Adipocyte (in vitro differentiated cells): ENCODE results near the gene TBPL1.
"Not testable (repeated sequence)": the region's sequence is repeated elsewhere in the genome, so short reads cannot be mapped to it uniquely, and the experiment has no call there.

Experiments used
- DNase-seq: peaks from one replicate; pipeline ENCODE4 v3.0.0-alpha.2; 2015; ENCODE audit warnings: low read depth
- H3K27me3 ChIP-seq: replicated peaks from 2 replicates; pipeline ENCODE4 v1.7.0; 2013; ENCODE audit warnings: mild to moderate bottlenecking, low read length, moderate library complexity; ENCODE audit not compliant: control insufficient read depth, insufficient read depth
- H3K36me3 ChIP-seq: 2 replicates; pipeline ENCODE4 v1.7.0; 2013; ENCODE audit warnings: low read length, mild to moderate bottlenecking, moderate library complexity; ENCODE audit not compliant: control insufficient read depth, insufficient read depth, severe bottlenecking
- H3K4me1 ChIP-seq: 2 replicates; pipeline ENCODE4 v1.7.0; 2013; ENCODE audit warnings: mild to moderate bottlenecking, low read length, moderate library complexity; ENCODE audit not compliant: control insufficient read depth, insufficient read depth
- H3K4me3 ChIP-seq: 2 replicates; pipeline ENCODE4 v1.7.0; 2013; ENCODE audit warnings: mild to moderate bottlenecking, low read length, moderate library complexity
- H3K9ac ChIP-seq: 2 replicates; pipeline ENCODE4 v1.7.0; 2013; ENCODE audit warnings: mild to moderate bottlenecking, low read length, moderate library complexity
- H3K9me3 ChIP-seq: 2 replicates; pipeline ENCODE4 v1.7.0; 2013; ENCODE audit warnings: mild to moderate bottlenecking, low read length, moderate library complexity; ENCODE audit not compliant: control insufficient read depth

Gene TBPL1

GRCh38 chr6:133952815-133953633 is at the start of gene TBPL1:
Gene TBPL1, plus strand, starts transcription at chr6:133953224. Its CDS starts 26,902 bp downstream, at chr6:133980126.
- Histone ChIP-seq H3K9ac (peak within 1 kb of the TSS; percentile 92), H3K36me3 (no peaks in the 10 kb centered on the region), H3K4me3 (peak within 1 kb of the TSS; percentile 96), H3K27me3 (no peaks in the 10 kb centered on the region), H3K4me1 (peaks cover 27% of the 10 kb centered on the region), H3K9me3 (no peaks in the 10 kb centered on the region)
- DNase-seq = peak; percentile 99

- Histone ChIP-seq H3K27me3 (no peaks in the 10 kb centered on the region), H3K4me3 (no peak overlapping the region), H3K9ac (no peak overlapping the region), H3K4me1 (peaks cover 6% of the 10 kb centered on the region), H3K9me3 (no peaks in the 10 kb centered on the region), H3K36me3 (no peaks in the 10 kb centered on the region)
- no peak for DNase-seq
Observed at GRCh38 chr6:133903855-133904254, 49.2 kb upstream of the TBPL1 start.

GRCh38 chr6:133906050-133906449 is 47.0 kb upstream of the TBPL1 start:
- DNase-seq = no peak
- Histone ChIP-seq H3K9ac (no peak overlapping the region), H3K27me3 (no peaks in the 10 kb centered on the region), H3K4me1 (no peaks in the 10 kb centered on the region), H3K9me3 (no peaks in the 10 kb centered on the region), H3K4me3 (no peak overlapping the region), H3K36me3 (no peaks in the 10 kb centered on the region)

GRCh38 chr6:133916650-133917151 is 36.3 kb upstream of the TBPL1 start:
- Histone ChIP-seq H3K36me3 (no peaks in the 10 kb centered on the region), H3K27me3 (no peaks in the 10 kb centered on the region), H3K4me3 (peak overlapping the region; percentile 43), H3K4me1 (peaks cover 5% of the 10 kb centered on the region), H3K9me3 (peaks cover 5% of the 10 kb centered on the region), H3K9ac (peak overlapping the region; percentile 77)
- peak; percentile 96 for DNase-seq

- H3K9ac ChIP-seq = no peak overlapping the region
- H3K4me1 ChIP-seq = peaks cover 5% of the 10 kb centered on the region
- peaks cover 5% of the 10 kb centered on the region for H3K9me3 ChIP-seq
- H3K4me3 ChIP-seq = no peak overlapping the region
- no peaks in the 10 kb centered on the region for H3K27me3 ChIP-seq
- no peak for DNase-seq
- H3K36me3 ChIP-seq = no peaks in the 10 kb centered on the region
Observed at GRCh38 chr6:133917781-133918180, 35.2 kb upstream of the TBPL1 start.

- H3K27me3 ChIP-seq = no peaks in the 10 kb centered on the region
Observed at GRCh38 chr6:133918208-133918930, 34.7 kb upstream of the TBPL1 start.

GRCh38 chr6:133919362-133919761 is 33.7 kb upstream of the TBPL1 start:
- H3K4me3 ChIP-seq = no peak overlapping the region

More at GRCh38 chr6:133918208-133918930, 34.7 kb upstream of the TBPL1 start:
- peaks cover 5% of the 10 kb centered on the region for H3K4me1 ChIP-seq
- peaks cover 5% of the 10 kb centered on the region for H3K9me3 ChIP-seq
- no peaks in the 10 kb centered on the region for H3K36me3 ChIP-seq
- DNase-seq = no peak
- no peak overlapping the region for H3K4me3 ChIP-seq
- no peak overlapping the region for H3K9ac ChIP-seq

GRCh38 chr6:133921249-133921859 is 31.7 kb upstream of the TBPL1 start:
- no peak overlapping the region for H3K4me3 ChIP-seq
- no peak overlapping the region for H3K9ac ChIP-seq
- no peaks in the 10 kb centered on the region for H3K27me3 ChIP-seq
- peak; percentile 95 for DNase-seq
- peaks cover 9% of the 10 kb centered on the region for H3K4me1 ChIP-seq
- no peaks in the 10 kb centered on the region for H3K36me3 ChIP-seq
- H3K9me3 ChIP-seq = no peaks in the 10 kb centered on the region

More at GRCh38 chr6:133919362-133919761, 33.7 kb upstream of the TBPL1 start:
- no peaks in the 10 kb centered on the region for H3K36me3 ChIP-seq
- no peaks in the 10 kb centered on the region for H3K9me3 ChIP-seq
- H3K4me1 ChIP-seq = peaks cover 5% of the 10 kb centered on the region
- DNase-seq = no peak
- H3K9ac ChIP-seq = no peak overlapping the region
- H3K27me3 ChIP-seq = no peaks in the 10 kb centered on the region

- Histone ChIP-seq H3K4me1 (peaks cover 4% of the 10 kb centered on the region), H3K27me3 (no peaks in the 10 kb centered on the region), H3K9ac (peak overlapping the region; percentile 59), H3K9me3 (no peaks in the 10 kb centered on the region), H3K4me3 (no peak overlapping the region), H3K36me3 (no peaks in the 10 kb centered on the region)
- DNase-seq = peak; percentile 91
Observed at GRCh38 chr6:133923938-133924593, 29.0 kb upstream of the TBPL1 start.

- H3K9ac ChIP-seq, H3K4me1 ChIP-seq, H3K9me3 ChIP-seq, H3K4me3 ChIP-seq, H3K36me3 ChIP-seq, DNase-seq, H3K27me3 ChIP-seq: not testable (repeated sequence)
Observed at GRCh38 chr6:133931221-133931620, 21.8 kb upstream of the TBPL1 start.
